HL-60/S4 treated with retinoic acid at 250 ng/mL for 4 days and 3 days (cell line): Measurements from ENCODE around the gene TMEM81.

Experiments used
- in situ Hi-C: fragments of 300-500 bp; cut with MboI; formaldehyde crosslinking; loops from 2 replicates; pipeline ENCODE4 v1.7.0; 2022; ENCODE audit warnings: low sequenced_read_pairs

Gene TMEM81

DNA sequence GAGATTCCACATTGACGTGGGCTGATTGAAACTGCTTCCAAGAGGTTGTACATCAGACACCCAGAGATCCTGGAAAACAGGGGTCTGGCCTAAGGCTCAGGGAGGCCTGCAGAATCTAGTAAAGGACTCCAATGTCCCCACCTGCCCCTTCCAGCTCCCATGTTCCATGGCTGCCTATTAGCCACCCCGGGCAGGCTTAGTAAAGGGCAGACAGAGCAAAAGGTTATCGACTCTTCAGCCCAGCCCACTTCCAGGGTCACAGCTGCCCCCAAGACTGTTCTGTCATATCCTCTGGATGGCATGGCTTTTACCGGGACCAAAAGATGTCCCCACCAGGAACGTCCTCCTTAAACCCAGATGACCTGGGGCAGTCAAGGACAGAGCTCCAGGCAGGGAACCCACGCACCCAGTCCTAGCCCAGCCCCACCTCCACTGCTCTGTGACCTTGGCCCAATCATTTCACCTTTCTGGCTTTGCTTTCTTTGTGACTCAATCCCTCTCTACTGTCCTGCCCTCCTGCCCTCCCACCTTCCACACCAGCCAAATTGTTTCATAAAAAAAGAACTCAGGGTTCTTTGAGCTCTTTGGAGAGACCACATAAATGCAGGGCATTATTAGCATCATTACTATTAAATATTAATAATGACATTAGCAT is 46.0 kb downstream of the TMEM81 start:
- in situ Hi-C loops = no loop called here

DNA sequence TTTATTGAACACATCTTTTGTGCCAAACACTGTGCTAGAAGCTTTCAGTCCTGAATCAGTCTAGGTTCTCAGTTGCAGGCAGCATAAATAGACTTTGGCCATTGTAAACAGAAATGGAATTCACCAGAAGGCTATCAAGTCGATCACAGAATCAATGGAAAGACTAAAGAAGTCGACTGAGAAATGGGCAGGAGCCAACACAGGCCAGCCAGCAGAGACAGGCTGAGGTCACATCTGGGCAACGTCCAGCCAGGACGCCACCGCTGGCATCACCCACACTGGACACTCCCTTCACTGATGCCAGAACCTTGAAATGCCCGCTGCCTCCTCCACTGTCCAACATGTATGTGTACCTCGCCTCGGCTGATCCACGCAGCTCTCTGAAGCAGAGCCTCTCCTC is 46.7 kb downstream of the TMEM81 start:
- in situ Hi-C loops = no loop called here
